Choroid plexus epithelial cell (primary cell): ENCODE data around the gene NFYC.

Source experiments
- DNase-seq: peaks from one replicate; pipeline ENCODE4 v3.0.0-alpha.2; 2010; ENCODE audit warnings: low read depth
- H3K4me3 ChIP-seq: 2 replicates; pipeline ENCODE4 v1.5.1; 2011; ENCODE audit warnings: low read depth, mild to moderate bottlenecking, control low read depth, low read length, moderate library complexity
- TF ChIP-seq, protein P1 (sequence below): conservative IDR thresholded peaks from 2 replicates; pipeline ENCODE4 v1.5.1; 2011; ENCODE audit warnings: low read depth, mild to moderate bottlenecking, control low read depth, inconsistent platforms, low read length, moderate library complexity

The NFYC gene

DNA sequence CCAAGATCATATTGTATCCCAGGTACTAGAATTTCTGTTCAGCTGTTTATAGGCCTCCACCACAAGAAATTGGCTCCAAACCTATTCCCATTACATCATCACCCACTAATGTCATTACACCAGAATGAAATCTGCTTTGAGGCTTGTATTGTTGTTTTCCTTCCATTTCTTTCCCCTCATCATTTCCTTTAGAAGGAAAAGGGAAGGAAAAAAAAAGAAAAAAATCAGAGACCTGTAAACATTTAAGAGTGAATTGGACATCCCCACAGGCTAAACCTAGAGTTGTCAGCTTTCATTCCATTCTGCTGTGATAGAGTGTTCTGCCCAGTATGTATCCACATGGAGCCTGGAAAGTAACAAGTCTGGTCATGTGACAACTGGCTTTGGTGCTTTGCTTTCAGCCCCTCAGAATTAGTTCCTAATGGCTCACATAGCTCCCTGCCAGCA lies 44.6 kb downstream of the NFYC start:
- H3K4me3 ChIP-seq, result no peak overlapping the region
- DNase-seq, result peak; percentile 84
- TF ChIP-seq, protein P1, sequence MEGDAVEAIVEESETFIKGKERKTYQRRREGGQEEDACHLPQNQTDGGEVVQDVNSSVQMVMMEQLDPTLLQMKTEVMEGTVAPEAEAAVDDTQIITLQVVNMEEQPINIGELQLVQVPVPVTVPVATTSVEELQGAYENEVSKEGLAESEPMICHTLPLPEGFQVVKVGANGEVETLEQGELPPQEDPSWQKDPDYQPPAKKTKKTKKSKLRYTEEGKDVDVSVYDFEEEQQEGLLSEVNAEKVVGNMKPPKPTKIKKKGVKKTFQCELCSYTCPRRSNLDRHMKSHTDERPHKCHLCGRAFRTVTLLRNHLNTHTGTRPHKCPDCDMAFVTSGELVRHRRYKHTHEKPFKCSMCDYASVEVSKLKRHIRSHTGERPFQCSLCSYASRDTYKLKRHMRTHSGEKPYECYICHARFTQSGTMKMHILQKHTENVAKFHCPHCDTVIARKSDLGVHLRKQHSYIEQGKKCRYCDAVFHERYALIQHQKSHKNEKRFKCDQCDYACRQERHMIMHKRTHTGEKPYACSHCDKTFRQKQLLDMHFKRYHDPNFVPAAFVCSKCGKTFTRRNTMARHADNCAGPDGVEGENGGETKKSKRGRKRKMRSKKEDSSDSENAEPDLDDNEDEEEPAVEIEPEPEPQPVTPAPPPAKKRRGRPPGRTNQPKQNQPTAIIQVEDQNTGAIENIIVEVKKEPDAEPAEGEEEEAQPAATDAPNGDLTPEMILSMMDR, result no peak

GRCh38 chr1:40738831-40739230 lies 47.3 kb downstream of the NFYC start:
- DNase-seq, result no peak
- TF ChIP-seq, protein P1, result no peak
- H3K4me3 ChIP-seq, result no peak overlapping the region

- DNase-seq, result peak; percentile 32
- TF ChIP-seq, protein P1, result no peak
- H3K4me3 ChIP-seq, result no peak overlapping the region
Measured at GRCh38 chr1:40739455-40740008, 48.0 kb downstream of the NFYC start.

DNA sequence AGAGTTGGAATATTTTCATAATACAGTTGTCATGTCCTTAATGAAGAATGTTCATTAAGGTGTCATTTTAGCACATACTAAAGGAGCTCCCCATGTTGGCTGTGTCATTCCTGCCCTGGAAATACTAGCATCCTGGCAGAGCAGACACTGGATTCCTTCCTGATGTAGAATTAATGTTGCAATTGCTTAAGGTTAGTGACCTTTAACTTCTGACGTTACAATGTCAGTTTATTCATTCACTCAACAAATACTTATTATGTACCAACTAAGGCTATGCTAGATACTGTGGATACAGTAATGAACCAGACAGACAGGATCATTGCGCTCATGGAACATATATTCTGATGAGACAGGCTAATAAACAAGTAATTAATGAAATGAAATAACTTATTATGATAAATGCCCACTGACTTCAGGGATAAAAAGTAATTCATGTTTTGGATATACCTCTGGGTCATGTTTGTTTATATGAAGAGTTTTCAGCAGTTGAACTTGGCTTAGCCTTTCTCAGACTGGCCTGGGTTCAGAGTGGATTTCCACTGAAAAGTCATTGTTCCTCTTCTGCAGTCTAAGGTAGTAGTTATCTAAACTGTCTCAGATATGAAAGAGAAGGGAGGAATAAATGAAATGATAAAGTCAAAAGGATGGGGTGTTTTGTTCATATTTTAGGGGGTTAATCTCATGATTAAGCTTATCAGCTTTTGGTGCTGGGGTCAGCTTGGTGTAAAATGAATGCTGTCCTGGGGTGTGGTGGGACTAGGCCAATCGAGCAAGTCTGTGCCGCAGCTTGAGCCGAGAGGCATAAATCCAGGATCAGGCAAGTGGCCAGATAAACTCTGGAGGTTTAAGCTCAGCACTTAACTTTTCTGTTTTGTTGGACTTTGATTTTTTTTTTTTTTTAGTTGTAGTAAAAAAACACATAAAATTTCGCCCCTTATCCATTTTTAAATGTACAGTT lies 48.8 kb downstream of the NFYC start:
- TF ChIP-seq, protein P1, result no peak
- no peak overlapping the region for H3K4me3 ChIP-seq
- peak; percentile 43 for DNase-seq

- TF ChIP-seq, protein P1, result no peak
- DNase-seq, result no peak
- no peak overlapping the region for H3K4me3 ChIP-seq
Measured at GRCh38 chr1:40740997-40741736, 49.7 kb downstream of the NFYC start.

DNA sequence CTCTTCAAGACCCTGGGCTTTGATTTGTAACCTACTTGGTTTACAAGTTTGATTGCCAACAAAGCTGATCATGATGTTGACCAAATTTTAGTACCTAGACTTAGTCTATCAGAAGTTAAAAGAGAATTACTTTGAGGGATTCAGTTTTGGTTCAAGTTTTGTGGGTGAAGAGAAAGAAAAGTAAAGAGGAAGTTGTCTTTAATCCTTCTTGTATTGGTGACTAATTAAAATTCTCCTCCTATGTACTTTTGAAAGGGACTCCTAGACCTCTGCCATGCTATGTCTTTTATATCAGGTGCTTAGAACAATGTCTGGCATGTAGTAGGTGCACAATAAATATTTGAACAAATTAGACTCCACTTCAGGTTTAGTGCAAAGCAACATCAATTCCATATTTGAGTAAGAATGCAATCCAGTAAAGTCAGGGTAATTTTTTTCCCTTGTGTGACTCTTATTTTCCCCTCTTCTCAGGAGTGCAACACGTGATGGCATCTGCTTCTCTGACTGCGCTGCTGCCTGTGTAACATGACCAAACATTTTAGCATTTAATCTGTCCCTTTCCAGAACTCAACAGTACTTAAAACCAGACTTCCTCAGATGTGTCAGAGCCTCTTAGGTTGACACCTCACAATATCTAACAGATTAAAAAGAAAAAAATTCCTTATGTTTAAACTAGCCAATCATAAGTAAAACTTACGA lies 51.0 kb downstream of the NFYC start:
- TF ChIP-seq, protein P1, result no peak
- H3K4me3 ChIP-seq, result no peak overlapping the region
- no peak for DNase-seq
